DND-41 (cell line): ENCODE measurements around the gene ZNF667.
A peak's percentile ranks its signal among the peaks of the same experiment; 100 is the strongest.

Source experiments
- ATAC-seq: fragments of 200-7000 bp; cut with Tn5 transposase; 3 replicates; pipeline ENCODE4 v1.9.1; 2021; ENCODE audit warnings: low read depth; ENCODE audit not compliant: insufficient read depth
- DNase-seq: peaks from one replicate; pipeline ENCODE4 v3.0.0-alpha.2; 2020
- H2AFZ ChIP-seq: 2 replicates; pipeline ENCODE4 v1.6.0; 2012; ENCODE audit warnings: low read depth, low read length
- H3K27ac ChIP-seq: 2 replicates; pipeline ENCODE4 v1.5.1; 2012; ENCODE audit warnings: low read length, inconsistent platforms
- H3K27me3 ChIP-seq: fragments of 200-600 bp; sonication (generic); 2 replicates; pipeline ENCODE4 v1.6.0; 2012; ENCODE audit warnings: low read length, mild to moderate bottlenecking, inconsistent platforms; ENCODE audit not compliant: insufficient read depth, poor library complexity
- H3K36me3 ChIP-seq: 2 replicates; pipeline ENCODE4 v1.5.1; 2012; ENCODE audit warnings: low read length, inconsistent platforms; ENCODE audit not compliant: insufficient read depth
- H3K4me1 ChIP-seq: 2 replicates; pipeline ENCODE4 v1.5.1; 2012; ENCODE audit warnings: mild to moderate bottlenecking, low read length; ENCODE audit not compliant: insufficient read depth
- H3K4me2 ChIP-seq: 2 replicates; pipeline ENCODE4 v1.6.0; 2012; ENCODE audit warnings: mild to moderate bottlenecking, moderate library complexity, low read length, inconsistent platforms; ENCODE audit not compliant: insufficient read depth
- H3K4me3 ChIP-seq, 2 experiments: fragments of 200-600 bp in 1 of 2; shearing (Covaris generic) in 1 of 2; 2 replicates each; pipeline ENCODE4 v1.5.1; 2012 to 2016; ENCODE audit warnings: inconsistent platforms in 2 of 2, low read length in 2 of 2, mild to moderate bottlenecking in 2 of 2, low read depth in 1 of 2, moderate library complexity in 1 of 2
- H3K79me2 ChIP-seq: 2 replicates; pipeline ENCODE4 v1.6.0; 2012; ENCODE audit warnings: low read length, inconsistent platforms; ENCODE audit not compliant: insufficient read depth
- H3K9ac ChIP-seq: 2 replicates; pipeline ENCODE4 v1.6.0; 2012; ENCODE audit warnings: low read depth, mild to moderate bottlenecking, inconsistent platforms, low read length, moderate library complexity
- H3K9me3 ChIP-seq: 2 replicates; pipeline ENCODE4 v1.5.1; 2012; ENCODE audit warnings: low read length, moderate library complexity, mild to moderate bottlenecking, inconsistent platforms; ENCODE audit not compliant: insufficient read depth, severe bottlenecking
- H4K20me1 ChIP-seq: 2 replicates; pipeline ENCODE4 v1.6.0; 2012; ENCODE audit warnings: low read length; ENCODE audit not compliant: insufficient read depth
- EZH2 ChIP-seq: IDR thresholded peaks from 3 replicates; pipeline ENCODE4 v1.6.1; 2012; ENCODE audit warnings: borderline replicate concordance, low read depth, mild to moderate bottlenecking, moderate library complexity, low read length, inconsistent platforms; ENCODE audit not compliant: severe bottlenecking
- TF ChIP-seq, protein P1 (sequence below): IDR thresholded peaks from 2 replicates; pipeline ENCODE4 v1.5.1; 2012; ENCODE audit warnings: borderline replicate concordance, low read length, moderate library complexity, mild to moderate bottlenecking; ENCODE audit not compliant: poor library complexity, severe bottlenecking; ENCODE audit errors: extremely low read depth

ZNF667 gene

DNA sequence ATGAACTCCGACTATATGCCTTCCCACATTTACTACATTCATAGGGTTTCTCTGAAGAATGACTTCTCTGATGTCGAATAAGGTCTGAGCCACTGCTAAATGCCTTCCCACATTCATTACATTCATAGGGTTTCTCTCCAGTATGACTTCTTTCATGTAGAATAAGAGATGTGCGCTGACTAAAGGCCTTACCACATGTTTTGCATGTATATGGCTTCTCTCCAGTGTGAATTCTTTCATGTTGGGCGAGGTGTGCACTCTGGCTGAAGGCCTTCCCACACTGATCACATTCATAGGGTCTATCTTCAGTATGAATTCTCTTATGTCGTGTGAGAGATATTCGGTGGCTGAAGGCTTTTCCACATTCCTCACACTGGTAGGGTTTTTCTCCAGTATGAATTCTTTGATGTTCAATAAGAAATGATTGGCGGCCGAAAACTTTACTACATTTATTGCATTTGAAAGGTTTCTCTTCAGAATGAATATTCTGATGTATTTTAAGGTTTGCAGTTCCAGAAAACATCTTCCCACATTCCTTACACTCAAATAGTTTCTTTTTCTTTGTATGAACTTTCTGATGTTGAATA lies 35.8 kb downstream of the ZNF667 start:
- Histone ChIP-seq H3K9me3 (peaks cover 52% of the 10 kb centered on the region), H3K4me3 (no peak overlapping the region)

DNA sequence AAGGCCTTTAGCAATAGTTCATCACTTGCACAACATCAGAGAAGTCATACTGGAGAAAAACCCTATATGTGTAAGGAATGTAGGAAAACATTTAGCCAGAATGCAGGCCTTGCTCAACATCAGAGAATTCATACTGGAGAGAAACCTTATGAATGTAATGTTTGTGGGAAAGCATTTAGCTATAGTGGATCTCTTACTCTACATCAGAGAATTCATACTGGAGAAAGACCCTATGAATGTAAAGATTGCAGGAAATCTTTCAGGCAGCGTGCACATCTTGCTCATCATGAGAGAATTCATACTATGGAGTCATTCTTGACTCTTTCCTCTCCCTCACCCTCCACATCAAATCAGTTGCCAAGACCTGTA lies 53.2 kb downstream of the ZNF667 start:
- Histone ChIP-seq H3K27ac (no peak overlapping the region), H3K36me3 (peaks cover 42% of the 10 kb centered on the region; the same call in 1 of the 2 replicates), H3K79me2 (no peaks in the 10 kb centered on the region), H4K20me1 (no peaks in the 10 kb centered on the region), H3K4me3 (no peak overlapping the region), H3K4me1 (no peaks in the 10 kb centered on the region), H2AFZ (no peak overlapping the region), H3K9me3 (peaks cover 84% of the 10 kb centered on the region), H3K27me3 (no peaks in the 10 kb centered on the region), H3K9ac (no peak overlapping the region), H3K4me2 (no peak overlapping the region)
- DNase-seq (no peak), ATAC-seq (no peak)
- TF ChIP-seq EZH2: no peak

More for the DNA sequence above, 35.8 kb downstream of the ZNF667 start:
- Histone ChIP-seq H2AFZ (no peak overlapping the region), H3K36me3 (no peaks in the 10 kb centered on the region), H3K79me2 (no peaks in the 10 kb centered on the region), H4K20me1 (no peaks in the 10 kb centered on the region), H3K27ac (no peak overlapping the region), H3K9ac (no peak overlapping the region), H3K4me1 (no peaks in the 10 kb centered on the region), H3K27me3 (no peaks in the 10 kb centered on the region), H3K4me2 (no peak overlapping the region)
- DNase-seq (no peak), ATAC-seq (no peak)
- no peak for TF ChIP-seq EZH2
- TF ChIP-seq, protein P1, sequence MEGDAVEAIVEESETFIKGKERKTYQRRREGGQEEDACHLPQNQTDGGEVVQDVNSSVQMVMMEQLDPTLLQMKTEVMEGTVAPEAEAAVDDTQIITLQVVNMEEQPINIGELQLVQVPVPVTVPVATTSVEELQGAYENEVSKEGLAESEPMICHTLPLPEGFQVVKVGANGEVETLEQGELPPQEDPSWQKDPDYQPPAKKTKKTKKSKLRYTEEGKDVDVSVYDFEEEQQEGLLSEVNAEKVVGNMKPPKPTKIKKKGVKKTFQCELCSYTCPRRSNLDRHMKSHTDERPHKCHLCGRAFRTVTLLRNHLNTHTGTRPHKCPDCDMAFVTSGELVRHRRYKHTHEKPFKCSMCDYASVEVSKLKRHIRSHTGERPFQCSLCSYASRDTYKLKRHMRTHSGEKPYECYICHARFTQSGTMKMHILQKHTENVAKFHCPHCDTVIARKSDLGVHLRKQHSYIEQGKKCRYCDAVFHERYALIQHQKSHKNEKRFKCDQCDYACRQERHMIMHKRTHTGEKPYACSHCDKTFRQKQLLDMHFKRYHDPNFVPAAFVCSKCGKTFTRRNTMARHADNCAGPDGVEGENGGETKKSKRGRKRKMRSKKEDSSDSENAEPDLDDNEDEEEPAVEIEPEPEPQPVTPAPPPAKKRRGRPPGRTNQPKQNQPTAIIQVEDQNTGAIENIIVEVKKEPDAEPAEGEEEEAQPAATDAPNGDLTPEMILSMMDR: no peak

DNA sequence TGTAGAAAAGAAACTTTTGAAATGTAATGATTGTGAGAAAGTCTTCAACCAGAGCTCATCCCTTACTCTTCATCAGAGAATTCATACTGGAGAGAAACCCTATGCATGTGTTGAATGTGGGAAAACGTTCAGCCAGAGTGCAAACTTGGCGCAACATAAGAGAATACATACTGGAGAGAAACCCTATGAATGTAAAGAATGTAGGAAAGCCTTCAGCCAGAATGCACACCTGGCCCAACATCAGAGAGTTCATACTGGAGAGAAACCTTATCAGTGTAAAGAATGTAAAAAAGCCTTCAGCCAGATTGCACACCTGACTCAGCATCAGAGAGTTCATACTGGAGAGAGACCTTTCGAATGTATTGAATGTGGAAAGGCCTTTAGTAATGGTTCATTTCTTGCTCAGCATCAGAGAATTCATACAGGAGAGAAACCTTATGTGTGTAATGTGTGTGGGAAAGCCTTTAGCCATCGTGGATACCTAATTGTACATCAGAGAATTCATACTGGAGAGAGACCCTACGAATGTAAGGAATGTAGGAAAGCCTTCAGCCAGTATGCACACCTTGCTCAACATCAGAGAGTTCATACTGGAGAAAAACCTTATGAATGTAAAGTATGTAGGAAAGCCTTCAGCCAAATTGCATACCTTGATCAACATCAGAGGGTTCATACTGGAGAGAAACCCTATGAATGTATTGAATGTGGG lies 53.7 kb downstream of the ZNF667 start:
- TF ChIP-seq EZH2: no peak
- TF ChIP-seq, protein P1: no peak
- Histone ChIP-seq H3K9me3 (peaks cover 86% of the 10 kb centered on the region), H3K27me3 (no peaks in the 10 kb centered on the region), H3K79me2 (no peaks in the 10 kb centered on the region), H3K9ac (no peak overlapping the region), H3K4me3 (no peak overlapping the region), H3K27ac (no peak overlapping the region), H4K20me1 (no peaks in the 10 kb centered on the region), H3K4me2 (no peak overlapping the region), H3K4me1 (no peaks in the 10 kb centered on the region), H3K36me3 (peaks cover 47% of the 10 kb centered on the region; the same call in 1 of the 2 replicates), H2AFZ (no peak overlapping the region)
- DNase-seq: no peak
- no peak for ATAC-seq

DNA sequence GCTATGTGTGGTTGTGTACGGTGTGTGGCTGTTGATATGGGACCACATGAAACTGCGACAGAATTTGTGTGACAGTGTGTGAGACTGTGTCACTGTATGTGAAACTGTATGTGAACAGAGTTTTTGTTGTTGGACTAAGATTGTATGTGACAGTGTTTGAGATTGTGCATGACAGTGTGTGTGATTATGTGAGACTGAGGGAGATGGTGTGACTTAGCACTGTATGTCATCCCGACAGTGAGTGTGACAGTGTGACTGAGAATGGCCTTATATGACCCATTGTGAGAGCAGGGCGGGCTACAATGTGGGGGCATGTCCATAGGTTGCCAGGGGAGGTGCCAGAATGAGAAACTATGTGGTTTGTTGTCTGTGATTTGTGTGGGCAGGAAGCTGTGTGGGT lies 72.1 kb downstream of the ZNF667 start:
- Histone ChIP-seq H3K79me2 (peaks cover 27% of the 10 kb centered on the region), H3K9ac (peak overlapping the region; percentile 70), H3K9me3 (peaks cover 43% of the 10 kb centered on the region), H3K36me3 (peaks cover 38% of the 10 kb centered on the region), H3K4me2 (peak overlapping the region; percentile 77), H2AFZ (peak overlapping the region; percentile 97), H4K20me1 (no peaks in the 10 kb centered on the region), H3K4me1 (peaks cover 30% of the 10 kb centered on the region), H3K4me3 (peak overlapping the region; percentile 57 to 89; a peak in 3 of 4 replicates), H3K27ac (peak overlapping the region; percentile 92), H3K27me3 (no peaks in the 10 kb centered on the region)
- DNase-seq: peak; percentile 28
- TF ChIP-seq, protein P1: no peak
- TF ChIP-seq EZH2: no peak
- no peak for ATAC-seq
